Effector memory CD8-positive, alpha-beta T cell (primary cell): ENCODE results near the gene AHSA1.

Experiments
- ATAC-seq: fragments of 150-1000 bp; cut with Tn5 transposase; replicated peaks from 2 replicates; pipeline ENCODE4 v1.10.0; 2021; ENCODE audit warnings: mild to moderate bottlenecking, moderate library complexity
- DNase-seq, 3 experiments: peaks; one replicate each; pipeline ENCODE4 v3.0.0; 2021
- H3K27ac Mint-ChIP-seq, 2 donors: one replicate each; pipeline ENCODE4 v1.8.0; 2022; ENCODE audit warnings: mild to moderate bottlenecking in 2 of 2, mixed read lengths in 2 of 2, moderate library complexity in 2 of 2
- H3K27me3 Mint-ChIP-seq, 2 donors: one replicate each; pipeline ENCODE4 v1.8.0; 2022; ENCODE audit warnings: mixed read lengths in 2 of 2
- H3K36me3 Mint-ChIP-seq: one replicate; pipeline ENCODE4 v1.8.0; 2022; ENCODE audit warnings: mild to moderate bottlenecking, moderate library complexity, mixed read lengths; ENCODE audit not compliant: insufficient read depth
- H3K4me1 Mint-ChIP-seq, 2 donors: one replicate each; pipeline ENCODE4 v1.8.0; 2022; ENCODE audit warnings: low read depth in 2 of 2, mixed read lengths in 2 of 2
- H3K4me3 Mint-ChIP-seq, 2 donors: one replicate each; pipeline ENCODE4 v1.8.0; 2022; ENCODE audit warnings: mild to moderate bottlenecking in 2 of 2, mixed read lengths in 2 of 2, moderate library complexity in 2 of 2
- H3K9me3 Mint-ChIP-seq, 2 donors: one replicate each; pipeline ENCODE4 v1.8.0; 2022; ENCODE audit warnings: mixed read lengths in 2 of 2

The AHSA1 gene

GRCh38 chr14:77455966-77456640 lies 1.8 kb upstream of the AHSA1 start:
- Mint-ChIP-seq H3K4me1 (peaks cover 32 to 35% of the 10 kb centered on the region in 2 donors), H3K9me3 (no peaks in the 10 kb centered on the region), H3K36me3 (peaks cover 54% of the 10 kb centered on the region), H3K4me3 (peak overlapping the region; percentile 96 to 100), H3K27ac (peak overlapping the region; percentile 95 to 100), H3K27me3 (no peaks in the 10 kb centered on the region)
- no peak for ATAC-seq
- no peak for DNase-seq

GRCh38 chr14:77457115-77457521 lies 775 bp upstream of the AHSA1 start:
- Mint-ChIP-seq H3K4me1 (peaks cover 32 to 35% of the 10 kb centered on the region in 2 donors), H3K27ac (peak overlapping the region; percentile 95 to 100), H3K9me3 (no peaks in the 10 kb centered on the region), H3K36me3 (peaks cover 55% of the 10 kb centered on the region), H3K4me3 (peak overlapping the region; percentile 96 to 100), H3K27me3 (no peaks in the 10 kb centered on the region)
- ATAC-seq (no peak), DNase-seq (no peak)

GRCh38 chr14:77458249-77458950 lies 507 bp downstream of the AHSA1 start:
- H3K9me3 Mint-ChIP-seq = no peaks in the 10 kb centered on the region
- ATAC-seq (no peak), DNase-seq (peak; percentile 3 to 19 (median 15))
- H3K36me3 Mint-ChIP-seq = peaks cover 56% of the 10 kb centered on the region
- H3K4me3 Mint-ChIP-seq = peak overlapping the region; percentile 96 to 100
- H3K27ac Mint-ChIP-seq = peak overlapping the region; percentile 95 to 100
- no peaks in the 10 kb centered on the region for H3K27me3 Mint-ChIP-seq
- H3K4me1 Mint-ChIP-seq = peaks cover 31 to 32% of the 10 kb centered on the region in 2 donors

- ATAC-seq (no peak), DNase-seq (peak; percentile 46 to 59 (median 52))
- Mint-ChIP-seq H3K9me3 (no peaks in the 10 kb centered on the region), H3K36me3 (peaks cover 64% of the 10 kb centered on the region), H3K27me3 (no peaks in the 10 kb centered on the region), H3K27ac (peak overlapping the region; percentile 95 to 100), H3K4me1 (peaks cover 31 to 32% of the 10 kb centered on the region in 2 donors), H3K4me3 (peak overlapping the region; percentile 96 to 100)
Measured at GRCh38 chr14:77459072-77459723, 1.3 kb downstream of the AHSA1 start.

- Mint-ChIP-seq H3K27ac (no peak overlapping the region), H3K9me3 (no peaks in the 10 kb centered on the region), H3K36me3 (peaks cover 70% of the 10 kb centered on the region), H3K4me1 (no peaks in the 10 kb centered on the region), H3K4me3 (no peak overlapping the region), H3K27me3 (no peaks in the 10 kb centered on the region)
- no peak for ATAC-seq
- no peak for DNase-seq
Measured at GRCh38 chr14:77467801-77468200, 9.9 kb downstream of the AHSA1 start.

- no peaks in the 10 kb centered on the region for H3K27me3 Mint-ChIP-seq
- H3K9me3 Mint-ChIP-seq = no peaks in the 10 kb centered on the region
- ATAC-seq = no peak
- peaks cover 57% of the 10 kb centered on the region for H3K36me3 Mint-ChIP-seq
- no peaks in the 10 kb centered on the region for H3K4me1 Mint-ChIP-seq
- no peak overlapping the region for H3K27ac Mint-ChIP-seq
- no peak for DNase-seq
- H3K4me3 Mint-ChIP-seq = no peak overlapping the region
Measured at GRCh38 chr14:77469067-77469505, 11.2 kb downstream of the AHSA1 start.

- Mint-ChIP-seq H3K27ac (no peak overlapping the region), H3K4me3 (no peak overlapping the region), H3K36me3 (peaks cover 53% of the 10 kb centered on the region), H3K9me3 (no peaks in the 10 kb centered on the region), H3K27me3 (peaks cover 0 to under 1% of the 10 kb centered on the region in 2 donors), H3K4me1 (no peaks in the 10 kb centered on the region)
- no peak for ATAC-seq
- DNase-seq = no peak
Measured at GRCh38 chr14:77469539-77469938, 11.6 kb downstream of the AHSA1 start.

GRCh38 chr14:77470224-77470870 lies 12.5 kb downstream of the AHSA1 start:
- Mint-ChIP-seq H3K36me3 (peaks cover 45% of the 10 kb centered on the region), H3K4me1 (no peaks in the 10 kb centered on the region), H3K27me3 (peaks cover 0 to 9% of the 10 kb centered on the region in 2 donors), H3K27ac (no peak overlapping the region), H3K9me3 (no peaks in the 10 kb centered on the region), H3K4me3 (no peak overlapping the region)
- no peak for DNase-seq
- no peak for ATAC-seq

- H3K9me3 Mint-ChIP-seq = no peaks in the 10 kb centered on the region
- H3K4me1 Mint-ChIP-seq = no peaks in the 10 kb centered on the region
- H3K27me3 Mint-ChIP-seq = peaks cover 0 to 11% of the 10 kb centered on the region in 2 donors
- H3K27ac Mint-ChIP-seq = peak overlapping the region in 1 of 2 donors; percentile 16
- DNase-seq (no peak), ATAC-seq (no peak)
- H3K36me3 Mint-ChIP-seq = peaks cover 9% of the 10 kb centered on the region
- no peak overlapping the region for H3K4me3 Mint-ChIP-seq
Measured at GRCh38 chr14:77473921-77474320, 16.0 kb downstream of the AHSA1 start.

GRCh38 chr14:77474479-77475177 lies 16.7 kb downstream of the AHSA1 start:
- DNase-seq (no peak), ATAC-seq (no peak)
- H3K4me3 Mint-ChIP-seq = no peak overlapping the region
- no peaks in the 10 kb centered on the region for H3K4me1 Mint-ChIP-seq
- H3K9me3 Mint-ChIP-seq = no peaks in the 10 kb centered on the region
- H3K27me3 Mint-ChIP-seq = peaks cover 0 to 11% of the 10 kb centered on the region in 2 donors
- H3K36me3 Mint-ChIP-seq = peaks cover 2% of the 10 kb centered on the region
- H3K27ac Mint-ChIP-seq = peak overlapping the region in 1 of 2 donors; percentile 16

- DNase-seq = no peak
- no peaks in the 10 kb centered on the region for H3K4me1 Mint-ChIP-seq
- no peak overlapping the region for H3K4me3 Mint-ChIP-seq
- no peak overlapping the region for H3K27ac Mint-ChIP-seq
- no peak for ATAC-seq
- H3K36me3 Mint-ChIP-seq = peaks cover 4% of the 10 kb centered on the region
- H3K9me3 Mint-ChIP-seq = no peaks in the 10 kb centered on the region
- peaks cover 0 to 11% of the 10 kb centered on the region in 2 donors for H3K27me3 Mint-ChIP-seq
Measured at GRCh38 chr14:77475432-77476115, 17.7 kb downstream of the AHSA1 start.

GRCh38 chr14:77478029-77478428 lies 20.1 kb downstream of the AHSA1 start:
- DNase-seq = no peak
- Mint-ChIP-seq H3K9me3 (no peaks in the 10 kb centered on the region), H3K4me3 (no peak overlapping the region), H3K4me1 (no peaks in the 10 kb centered on the region), H3K27me3 (peaks cover 0 to 11% of the 10 kb centered on the region in 2 donors), H3K27ac (no peak overlapping the region), H3K36me3 (peaks cover 4% of the 10 kb centered on the region)
- ATAC-seq = no peak
